Skin of body (tissue), 2 donors: ENCODE measurements around the gene CES3. TPM values are rescaled to one million over a fixed set of nuclear protein-coding genes. Genes with fewer than 3 reads are reported as not detected.

ENCODE experiments used
- small RNA-seq: library from RNA; depleted of rRNA; stranded (forward); fragments of <200 nt; gene quantifications from one replicate; pipeline ENCODE3, GENCODE V24; 2014; ENCODE audit warnings: low replicate concordance
- total RNA-seq: library from RNA; depleted of rRNA; stranded (reverse); fragments of >200 nt; gene quantifications from one replicate; pipeline ENCODE4 v1.2.3, GENCODE V29; 2014

CES3 gene
- total RNA-seq, 1 donor from 2014 or later = not detected

Small RNAs within 50 kb of the gene (small RNA-seq; reads per million reads assigned to genes)
- not detected for gene RN7SL543P

Other genes starting within 250 kb of the CES3 start
- gene DYNC1LI2, start 209.7 kb upstream of the CES3 start, total RNA-seq = 113 TPM
- gene TERB1, start 159.7 kb upstream of the CES3 start, total RNA-seq = 0.10 TPM
- gene NAE1, start 130.3 kb upstream of the CES3 start, total RNA-seq = 52.4 TPM
- gene CA7, start 116.9 kb upstream of the CES3 start, total RNA-seq = not detected
- gene PDP2, start 80.8 kb upstream of the CES3 start, total RNA-seq = 7.4 TPM
- not detected for gene CDH16, start 42.4 kb upstream of the CES3 start, total RNA-seq
- gene RRAD, start 35.7 kb upstream of the CES3 start, total RNA-seq = 2.8 TPM
- 39.0 TPM for gene CIAO2B, start 26.9 kb upstream of the CES3 start, total RNA-seq
- gene CES2, start 25.8 kb upstream of the CES3 start, total RNA-seq = 18.7 TPM
- gene CES4A, start 27.3 kb downstream of the CES3 start, total RNA-seq = 7.9 TPM
- 51.0 TPM for gene CBFB, start 67.9 kb downstream of the CES3 start, total RNA-seq
- 21.2 TPM for gene PHAF1, start 148.7 kb downstream of the CES3 start, total RNA-seq
- gene B3GNT9, start 189.7 kb downstream of the CES3 start, total RNA-seq = 14.8 TPM
- 5.8 TPM for gene TRADD, start 198.6 kb downstream of the CES3 start, total RNA-seq
- 4.5 TPM for gene FBXL8, start 198.7 kb downstream of the CES3 start, total RNA-seq
- gene HSF4, start 203.5 kb downstream of the CES3 start, total RNA-seq = 14.3 TPM
- gene NOL3, start 209.3 kb downstream of the CES3 start, total RNA-seq = 14.3 TPM
- 13.9 TPM for gene MATCAP1, start 222.7 kb downstream of the CES3 start, total RNA-seq
- gene EXOC3L1, start 228.9 kb downstream of the CES3 start, total RNA-seq = 1.7 TPM
- 23.5 TPM for gene E2F4, start 230.9 kb downstream of the CES3 start, total RNA-seq
- gene ELMO3, start 237.9 kb downstream of the CES3 start, total RNA-seq = 4.0 TPM